DND-41 (cell line): ENCODE data around the gene SLK.

ENCODE experiments used
- EZH2 ChIP-seq: IDR thresholded peaks from 3 replicates; pipeline ENCODE4 v1.6.1; 2012; ENCODE audit warnings: borderline replicate concordance, low read depth, mild to moderate bottlenecking, moderate library complexity, low read length, inconsistent platforms; ENCODE audit not compliant: severe bottlenecking
- TF ChIP-seq, protein P1 (sequence below): IDR thresholded peaks from 2 replicates; pipeline ENCODE4 v1.5.1; 2012; ENCODE audit warnings: borderline replicate concordance, low read length, moderate library complexity, mild to moderate bottlenecking; ENCODE audit not compliant: poor library complexity, severe bottlenecking; ENCODE audit errors: extremely low read depth

GRCh38 chr10:103939522-103939921 is 27.4 kb upstream of the SLK start:
- TF ChIP-seq, protein P1, sequence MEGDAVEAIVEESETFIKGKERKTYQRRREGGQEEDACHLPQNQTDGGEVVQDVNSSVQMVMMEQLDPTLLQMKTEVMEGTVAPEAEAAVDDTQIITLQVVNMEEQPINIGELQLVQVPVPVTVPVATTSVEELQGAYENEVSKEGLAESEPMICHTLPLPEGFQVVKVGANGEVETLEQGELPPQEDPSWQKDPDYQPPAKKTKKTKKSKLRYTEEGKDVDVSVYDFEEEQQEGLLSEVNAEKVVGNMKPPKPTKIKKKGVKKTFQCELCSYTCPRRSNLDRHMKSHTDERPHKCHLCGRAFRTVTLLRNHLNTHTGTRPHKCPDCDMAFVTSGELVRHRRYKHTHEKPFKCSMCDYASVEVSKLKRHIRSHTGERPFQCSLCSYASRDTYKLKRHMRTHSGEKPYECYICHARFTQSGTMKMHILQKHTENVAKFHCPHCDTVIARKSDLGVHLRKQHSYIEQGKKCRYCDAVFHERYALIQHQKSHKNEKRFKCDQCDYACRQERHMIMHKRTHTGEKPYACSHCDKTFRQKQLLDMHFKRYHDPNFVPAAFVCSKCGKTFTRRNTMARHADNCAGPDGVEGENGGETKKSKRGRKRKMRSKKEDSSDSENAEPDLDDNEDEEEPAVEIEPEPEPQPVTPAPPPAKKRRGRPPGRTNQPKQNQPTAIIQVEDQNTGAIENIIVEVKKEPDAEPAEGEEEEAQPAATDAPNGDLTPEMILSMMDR, result no peak
- TF ChIP-seq EZH2, result no peak
